Neutrophil (primary cell): ENCODE measurements around the gene BLM.
"Not testable (repeated sequence)": the region's sequence is repeated elsewhere in the genome, so short reads cannot be mapped to it uniquely, and the experiment has no call there.

ENCODE experiments used
- H3K27ac ChIP-seq: fragments of 200-600 bp; sonication (generic); 2 replicates; pipeline ENCODE4 v1.5.1; 2016; ENCODE audit warnings: mild to moderate bottlenecking, moderate library complexity
- H3K27me3 ChIP-seq: fragments of 200-600 bp; sonication (generic); 2 replicates; pipeline ENCODE4 v1.6.0; 2016; ENCODE audit warnings: mild to moderate bottlenecking
- H3K36me3 ChIP-seq: fragments of 200-600 bp; sonication (generic); 2 replicates; pipeline ENCODE4 v1.5.1; 2017
- H3K4me1 ChIP-seq, 2 experiments: fragments of 200-600 bp in 1 of 2; sonication (generic) in 1 of 2; 1 replicate in 1 of 2; 2 replicates in 1 of 2; pipeline versions ENCODE4 v1.5.1 to v1.6.1; 2013 to 2016; ENCODE audit warnings: low read depth in 1 of 2, low read length in 1 of 2, mild to moderate bottlenecking in 1 of 2, moderate library complexity in 1 of 2; ENCODE audit not compliant: control insufficient read depth in 1 of 2, insufficient read depth in 1 of 2
- H3K4me3 ChIP-seq, 2 experiments: fragments of 200-600 bp in 1 of 2; sonication (generic) in 1 of 2; 1 replicate in 1 of 2; 2 replicates in 1 of 2; pipeline ENCODE4 v1.5.1; 2013 to 2016; ENCODE audit warnings: low read depth in 1 of 2, low read length in 1 of 2, mild to moderate bottlenecking in 1 of 2, moderate library complexity in 1 of 2
- H3K9me3 ChIP-seq: fragments of 200-600 bp; sonication (generic); 2 replicates; pipeline ENCODE4 v1.5.1; 2016
- TF ChIP-seq, protein P1 (sequence below): fragments of 200-600 bp; sonication (generic); IDR thresholded peaks from 2 replicates; pipeline ENCODE4 v1.5.1; 2016; ENCODE audit warnings: antibody characterized with exemption

BLM gene

DNA sequence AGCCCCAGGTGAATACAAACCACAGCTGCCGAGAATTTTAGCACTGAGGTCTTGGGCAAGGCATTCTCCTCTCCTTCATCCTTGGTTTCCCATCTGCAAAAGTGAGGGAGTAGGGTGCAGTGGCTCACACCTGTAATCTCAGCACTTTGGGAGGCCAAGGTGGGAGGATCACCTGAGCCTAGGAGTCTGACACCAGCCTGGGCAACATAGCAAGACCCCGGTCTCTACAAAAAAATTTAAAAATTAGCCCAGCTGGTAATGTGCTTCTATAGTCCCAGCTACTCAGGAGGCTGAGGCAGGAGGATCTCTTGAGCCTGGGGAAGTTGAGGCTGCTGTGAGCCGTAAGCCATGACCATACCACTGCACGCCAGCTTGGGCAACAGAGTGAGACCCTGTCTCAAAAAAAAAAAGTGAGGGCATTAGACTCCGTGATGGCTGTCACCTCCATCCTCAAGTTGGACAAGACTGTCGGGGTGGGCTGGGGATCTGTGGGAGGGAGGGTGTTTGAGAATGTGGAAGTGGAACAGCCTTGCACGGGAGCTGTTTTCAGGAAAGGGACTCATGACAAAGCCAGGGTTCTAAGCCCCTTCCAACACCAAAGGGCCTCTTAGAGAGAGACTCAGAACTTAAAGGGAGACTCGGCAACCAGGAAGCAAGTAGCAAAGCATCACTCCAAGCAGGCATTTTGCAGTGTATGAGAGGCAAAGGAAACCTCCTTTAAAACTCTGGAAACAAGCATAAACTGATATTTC, 105.2 kb downstream of the BLM start:
- H3K27me3 ChIP-seq: no peaks in the 10 kb centered on the region
- TF ChIP-seq, protein P1, sequence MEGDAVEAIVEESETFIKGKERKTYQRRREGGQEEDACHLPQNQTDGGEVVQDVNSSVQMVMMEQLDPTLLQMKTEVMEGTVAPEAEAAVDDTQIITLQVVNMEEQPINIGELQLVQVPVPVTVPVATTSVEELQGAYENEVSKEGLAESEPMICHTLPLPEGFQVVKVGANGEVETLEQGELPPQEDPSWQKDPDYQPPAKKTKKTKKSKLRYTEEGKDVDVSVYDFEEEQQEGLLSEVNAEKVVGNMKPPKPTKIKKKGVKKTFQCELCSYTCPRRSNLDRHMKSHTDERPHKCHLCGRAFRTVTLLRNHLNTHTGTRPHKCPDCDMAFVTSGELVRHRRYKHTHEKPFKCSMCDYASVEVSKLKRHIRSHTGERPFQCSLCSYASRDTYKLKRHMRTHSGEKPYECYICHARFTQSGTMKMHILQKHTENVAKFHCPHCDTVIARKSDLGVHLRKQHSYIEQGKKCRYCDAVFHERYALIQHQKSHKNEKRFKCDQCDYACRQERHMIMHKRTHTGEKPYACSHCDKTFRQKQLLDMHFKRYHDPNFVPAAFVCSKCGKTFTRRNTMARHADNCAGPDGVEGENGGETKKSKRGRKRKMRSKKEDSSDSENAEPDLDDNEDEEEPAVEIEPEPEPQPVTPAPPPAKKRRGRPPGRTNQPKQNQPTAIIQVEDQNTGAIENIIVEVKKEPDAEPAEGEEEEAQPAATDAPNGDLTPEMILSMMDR: no peak
- no peak overlapping the region for H3K27ac ChIP-seq
- H3K4me1 ChIP-seq: peaks cover 24 to 28% of the 10 kb centered on the region in 2 experiments
- H3K4me3 ChIP-seq: no peak overlapping the region
- H3K9me3 ChIP-seq: no peaks in the 10 kb centered on the region
- no peaks in the 10 kb centered on the region for H3K36me3 ChIP-seq

GRCh38 chr15:90823455-90823974, 106.4 kb downstream of the BLM start:
- Histone ChIP-seq H3K36me3 (no peaks in the 10 kb centered on the region), H3K27me3 (no peaks in the 10 kb centered on the region), H3K9me3 (no peaks in the 10 kb centered on the region), H3K27ac (no peak overlapping the region), H3K4me3 (no peak overlapping the region), H3K4me1 (peaks cover 13 to 20% of the 10 kb centered on the region in 2 experiments)
- TF ChIP-seq, protein P1: no peak

- not testable (repeated sequence) for H3K9me3 ChIP-seq, H3K27me3 ChIP-seq, H3K36me3 ChIP-seq, H3K27ac ChIP-seq, H3K4me3 ChIP-seq
- H3K4me1 ChIP-seq: peaks cover 26 to 33% of the 10 kb centered on the region in 2 experiments
These were observed 108.2 kb downstream of the BLM start for GRCh38 chr15:90825115-90825899.

DNA sequence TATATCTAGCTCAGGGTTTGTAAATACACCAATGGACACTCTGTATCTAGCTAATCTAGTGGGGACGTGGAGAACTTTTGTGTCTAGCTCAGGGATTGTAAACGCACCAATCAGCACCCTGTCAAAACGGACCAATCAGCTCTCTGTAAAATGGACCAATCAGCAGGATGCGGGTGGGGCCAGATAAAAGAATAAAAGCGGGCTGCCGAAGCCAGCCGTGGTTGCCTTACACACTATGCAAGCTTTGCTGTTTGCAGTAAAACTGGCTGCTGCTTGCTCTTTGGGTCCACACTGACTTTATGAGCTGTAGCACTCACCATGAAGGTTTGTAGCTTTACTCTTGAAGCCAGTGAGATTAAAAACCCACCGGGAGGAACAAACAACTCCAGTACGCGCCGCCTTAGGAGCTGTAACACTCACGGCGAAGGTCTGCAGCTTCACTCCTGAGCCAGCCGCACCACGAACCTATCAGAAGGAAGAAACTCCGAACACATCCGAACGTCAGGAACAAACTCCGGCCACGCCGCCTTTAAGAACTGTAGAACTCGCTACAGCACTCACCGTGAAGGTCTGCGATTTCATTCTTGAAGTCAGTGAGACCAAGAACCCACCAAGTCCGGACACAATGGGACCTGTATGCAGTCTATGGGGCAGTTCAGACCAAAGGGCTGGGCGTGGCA, 109.2 kb downstream of the BLM start:
- not testable (repeated sequence) for H3K27me3 ChIP-seq, H3K27ac ChIP-seq, H3K4me3 ChIP-seq, H3K36me3 ChIP-seq, H3K9me3 ChIP-seq
- H3K4me1 ChIP-seq: peaks cover 36 to 43% of the 10 kb centered on the region in 2 experiments

- Histone ChIP-seq H3K27ac (no peak overlapping the region), H3K36me3 (no peaks in the 10 kb centered on the region), H3K4me3 (no peak overlapping the region), H3K4me1 (peaks cover 40 to 50% of the 10 kb centered on the region in 2 experiments), H3K27me3 (no peaks in the 10 kb centered on the region), H3K9me3 (no peaks in the 10 kb centered on the region)
- TF ChIP-seq, protein P1: no peak
These were observed 109.8 kb downstream of the BLM start for GRCh38 chr15:90826886-90827435.

- Histone ChIP-seq H3K4me3 (no peak overlapping the region), H3K27me3 (no peaks in the 10 kb centered on the region), H3K9me3 (no peaks in the 10 kb centered on the region), H3K36me3 (no peaks in the 10 kb centered on the region), H3K4me1 (peaks cover 45 to 57% of the 10 kb centered on the region in 2 experiments), H3K27ac (no peak overlapping the region)
- TF ChIP-seq, protein P1: no peak
These were observed 111.0 kb downstream of the BLM start for GRCh38 chr15:90828111-90828510.
